Fibroblast of villous mesenchyme (primary cell): Measurements from ENCODE around the gene C20orf141. TPM values are rescaled to one million over a fixed set of nuclear protein-coding genes. Genes with fewer than 3 reads are reported as not detected.

ENCODE experiments used
- DNase-seq: peaks from one replicate; pipeline ENCODE4 v3.0.0-alpha.2; 2010; ENCODE audit warnings: low read depth
- H3K4me3 ChIP-seq: 2 replicates; pipeline ENCODE4 v1.5.1; 2011; ENCODE audit warnings: low read depth, mild to moderate bottlenecking, low read length
- total RNA-seq: library from RNA; depleted of rRNA; stranded (reverse); fragments of >200 nt; gene quantifications from 2 replicates; pipeline ENCODE4 v1.2.3, GENCODE V29; 2012
- TF ChIP-seq, protein P1 (sequence below): IDR thresholded peaks from 2 replicates; pipeline ENCODE4 v1.5.1; 2012; ENCODE audit warnings: low read depth, mild to moderate bottlenecking, low read length; ENCODE audit not compliant: insufficient read depth

Gene C20orf141
- total RNA-seq, 1 donor, result not detected

- no peak for DNase-seq
- TF ChIP-seq, protein P1, sequence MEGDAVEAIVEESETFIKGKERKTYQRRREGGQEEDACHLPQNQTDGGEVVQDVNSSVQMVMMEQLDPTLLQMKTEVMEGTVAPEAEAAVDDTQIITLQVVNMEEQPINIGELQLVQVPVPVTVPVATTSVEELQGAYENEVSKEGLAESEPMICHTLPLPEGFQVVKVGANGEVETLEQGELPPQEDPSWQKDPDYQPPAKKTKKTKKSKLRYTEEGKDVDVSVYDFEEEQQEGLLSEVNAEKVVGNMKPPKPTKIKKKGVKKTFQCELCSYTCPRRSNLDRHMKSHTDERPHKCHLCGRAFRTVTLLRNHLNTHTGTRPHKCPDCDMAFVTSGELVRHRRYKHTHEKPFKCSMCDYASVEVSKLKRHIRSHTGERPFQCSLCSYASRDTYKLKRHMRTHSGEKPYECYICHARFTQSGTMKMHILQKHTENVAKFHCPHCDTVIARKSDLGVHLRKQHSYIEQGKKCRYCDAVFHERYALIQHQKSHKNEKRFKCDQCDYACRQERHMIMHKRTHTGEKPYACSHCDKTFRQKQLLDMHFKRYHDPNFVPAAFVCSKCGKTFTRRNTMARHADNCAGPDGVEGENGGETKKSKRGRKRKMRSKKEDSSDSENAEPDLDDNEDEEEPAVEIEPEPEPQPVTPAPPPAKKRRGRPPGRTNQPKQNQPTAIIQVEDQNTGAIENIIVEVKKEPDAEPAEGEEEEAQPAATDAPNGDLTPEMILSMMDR, result no peak
- H3K4me3 ChIP-seq, result no peak overlapping the region
Measured at GRCh38 chr20:2778602-2779321, 36.0 kb upstream of the C20orf141 start.

GRCh38 chr20:2780948-2781347, 33.8 kb upstream of the C20orf141 start:
- no peak overlapping the region for H3K4me3 ChIP-seq
- no peak for DNase-seq
- TF ChIP-seq, protein P1, result no peak

GRCh38 chr20:2783908-2784566, 30.8 kb upstream of the C20orf141 start:
- TF ChIP-seq, protein P1, result no peak
- DNase-seq, result no peak
- H3K4me3 ChIP-seq, result no peak overlapping the region

GRCh38 chr20:2793471-2793870, 21.3 kb upstream of the C20orf141 start:
- no peak for DNase-seq
- TF ChIP-seq, protein P1, result no peak

DNA sequence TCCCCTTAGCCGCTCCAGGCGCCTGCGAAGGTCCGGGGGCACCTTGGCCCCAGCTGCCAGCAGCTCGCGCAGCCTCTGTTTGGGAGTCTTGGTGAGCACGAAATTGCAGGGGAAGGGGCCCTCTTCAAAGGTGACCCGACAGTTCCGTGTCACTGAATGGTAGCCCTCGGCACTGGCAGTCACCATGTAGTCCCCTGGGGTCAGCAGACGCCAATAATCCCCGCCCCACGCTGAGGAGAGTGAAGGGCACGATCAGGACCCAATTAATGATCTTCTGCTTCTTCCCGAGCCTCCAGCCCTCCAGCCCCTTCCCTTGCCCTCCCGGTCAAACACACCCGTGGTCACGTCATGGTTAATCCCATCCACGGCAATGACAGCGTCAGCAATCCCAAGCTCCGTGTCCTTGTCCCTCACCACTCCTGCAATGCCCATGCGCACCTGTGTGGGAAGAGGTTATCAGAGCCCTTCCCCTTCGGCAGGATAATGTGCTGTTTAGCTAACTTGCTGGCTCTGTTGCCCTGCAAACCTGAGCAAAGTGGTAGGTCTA, 20.5 kb upstream of the C20orf141 start:
- no peak for DNase-seq
- TF ChIP-seq, protein P1, result no peak

More at GRCh38 chr20:2793471-2793870, 21.3 kb upstream of the C20orf141 start:
- H3K4me3 ChIP-seq, result no peak overlapping the region

DNA sequence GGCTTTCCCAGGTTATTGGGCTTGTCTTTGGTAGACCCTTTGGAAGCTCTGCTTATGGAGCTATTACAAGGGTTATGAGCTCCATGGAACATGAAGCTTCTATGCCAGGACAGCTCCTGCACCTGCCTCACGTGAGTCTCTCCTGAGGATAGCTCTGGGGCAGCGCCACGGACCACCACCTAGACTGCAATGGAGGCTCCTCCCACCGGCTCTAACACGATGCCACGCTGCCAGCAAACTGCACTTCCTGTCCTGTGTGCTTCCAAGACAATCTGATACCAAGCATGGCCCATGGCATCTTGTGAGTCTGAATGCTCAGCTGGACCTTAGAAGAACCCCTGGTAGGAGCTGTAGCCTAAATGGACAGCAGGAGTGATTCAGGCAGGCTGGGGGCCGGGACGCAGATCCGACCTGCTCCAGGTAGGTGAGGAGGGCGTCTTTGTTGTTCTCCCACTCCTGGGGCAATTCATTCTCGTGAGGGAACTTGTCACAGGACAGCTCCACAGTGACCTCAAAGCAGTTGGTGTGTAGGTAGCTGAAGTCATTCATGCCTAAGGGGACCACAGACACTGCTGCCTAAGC, 19.8 kb upstream of the C20orf141 start:
- H3K4me3 ChIP-seq, result no peak overlapping the region
- TF ChIP-seq, protein P1, result no peak
- DNase-seq, result no peak

More for the DNA sequence above, 20.5 kb upstream of the C20orf141 start:
- H3K4me3 ChIP-seq, result no peak overlapping the region
